NT2/D1 (cell line): Measurements from ENCODE around the gene FBXW10.
"Not testable (repeated sequence)": the region's sequence is repeated elsewhere in the genome, so short reads cannot be mapped to it uniquely, and the experiment has no call there.

Source experiments
- DNase-seq: peaks from one replicate; pipeline ENCODE4 v3.0.0-alpha.2; 2011; ENCODE audit warnings: low read depth, low spot score
- H3K27me3 ChIP-seq: 2 replicates; pipeline ENCODE4 v1.6.0; 2011; ENCODE audit warnings: mild to moderate bottlenecking; ENCODE audit not compliant: insufficient read length, insufficient read depth
- H3K36me3 ChIP-seq: 2 replicates; pipeline ENCODE4 v1.6.1; 2011; ENCODE audit warnings: mild to moderate bottlenecking, low read length, mixed read lengths; ENCODE audit not compliant: insufficient read depth, insufficient read length
- H3K4me1 ChIP-seq: 2 replicates; pipeline ENCODE4 v1.5.1; 2011; ENCODE audit not compliant: insufficient read depth, insufficient read length
- H3K4me3 ChIP-seq: 2 replicates; pipeline ENCODE4 v1.5.1; 2011; ENCODE audit warnings: low read depth; ENCODE audit not compliant: insufficient read length
- H3K9ac ChIP-seq: 2 replicates; pipeline ENCODE4 v1.6.0; 2011; ENCODE audit warnings: low read depth; ENCODE audit not compliant: insufficient read length
- H3K9me3 ChIP-seq: 2 replicates; pipeline ENCODE4 v1.5.1; 2011; ENCODE audit warnings: mild to moderate bottlenecking, low read length; ENCODE audit not compliant: insufficient read depth

FBXW10 gene

DNA sequence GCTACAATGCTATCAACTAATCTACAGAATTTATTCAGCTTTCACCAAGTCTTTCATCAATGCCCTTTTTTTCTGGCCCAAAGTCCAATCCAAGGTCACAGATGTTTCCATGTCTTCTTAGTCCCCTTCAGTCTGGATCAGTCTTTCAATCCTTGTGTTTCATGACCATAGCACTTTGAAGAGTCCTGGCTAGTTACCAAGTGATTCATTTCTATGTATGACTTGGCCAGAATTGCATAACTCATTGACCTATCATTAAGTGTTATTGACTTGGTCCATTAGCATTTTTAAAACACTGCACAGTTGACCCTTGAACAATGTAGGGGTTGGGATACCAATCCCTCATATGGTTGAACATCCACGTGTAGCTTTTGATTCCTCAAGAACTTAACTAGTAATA lies 11.4 kb upstream of the FBXW10 start:
- H3K9ac ChIP-seq, DNase-seq, H3K36me3 ChIP-seq: not testable (repeated sequence)

DNA sequence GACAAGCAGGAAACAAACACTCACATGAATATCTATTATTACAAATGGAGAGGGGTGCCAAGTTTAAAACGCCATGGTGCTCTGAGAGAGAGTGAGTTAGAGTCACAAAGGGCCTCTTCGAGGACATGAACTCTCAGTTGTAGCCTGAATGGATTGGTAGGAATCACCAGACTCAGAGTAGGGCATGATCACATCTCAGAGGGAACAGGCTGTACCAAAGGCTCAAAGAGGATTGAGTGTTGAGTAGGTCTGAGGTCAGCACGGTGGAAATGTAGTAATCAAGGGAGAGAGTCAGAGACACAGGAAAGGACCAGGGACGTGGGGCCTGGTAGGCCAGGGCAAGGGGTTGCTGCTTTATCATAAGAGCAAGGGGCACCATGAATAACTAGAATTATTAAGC lies 10.5 kb upstream of the FBXW10 start:
- H3K4me3 ChIP-seq, H3K9ac ChIP-seq, H3K9me3 ChIP-seq, DNase-seq, H3K4me1 ChIP-seq, H3K36me3 ChIP-seq, H3K27me3 ChIP-seq: not testable (repeated sequence)

More for the DNA sequence above, 11.4 kb upstream of the FBXW10 start:
- H3K4me3 ChIP-seq, H3K9me3 ChIP-seq, H3K27me3 ChIP-seq, H3K4me1 ChIP-seq: not testable (repeated sequence)

DNA sequence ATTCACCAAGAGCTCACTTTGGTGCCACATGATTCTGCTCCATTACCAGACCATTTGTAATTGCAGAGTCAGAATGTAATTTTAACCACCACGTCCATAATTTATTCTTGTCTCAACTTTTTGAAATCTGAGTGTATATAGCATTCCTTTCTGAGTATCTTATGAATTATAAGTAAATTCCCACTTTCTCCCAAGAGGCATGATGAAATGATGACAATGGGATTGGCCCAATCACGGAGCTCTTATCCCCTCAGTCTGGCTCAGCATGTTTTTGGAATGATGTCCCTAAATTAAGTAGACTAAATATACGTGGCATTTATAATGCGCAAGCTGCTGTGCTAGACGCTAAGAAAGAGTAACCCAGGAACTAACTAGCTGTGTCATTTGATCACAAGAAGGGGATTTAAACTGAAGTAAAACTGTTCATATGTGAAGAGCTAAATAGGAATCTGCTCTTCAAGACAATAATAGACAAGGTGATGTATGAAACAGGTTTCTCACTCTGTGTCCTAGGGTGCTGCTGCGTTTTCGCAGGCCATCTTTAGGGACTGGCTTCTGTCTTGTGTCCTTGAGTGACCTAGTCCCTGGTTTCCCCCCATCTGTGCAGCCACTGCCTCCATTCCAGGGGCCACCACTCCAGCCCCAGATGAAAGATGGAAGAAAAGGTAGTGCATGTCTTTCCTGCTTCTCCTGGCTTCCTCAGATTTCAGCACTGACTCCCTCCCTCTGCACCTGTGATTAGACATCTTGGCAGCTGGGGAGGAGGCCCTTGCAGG lies 4.0 kb upstream of the FBXW10 start:
- H3K9me3 ChIP-seq, H3K4me1 ChIP-seq, DNase-seq, H3K27me3 ChIP-seq, H3K36me3 ChIP-seq, H3K9ac ChIP-seq, H3K4me3 ChIP-seq: not testable (repeated sequence)

DNA sequence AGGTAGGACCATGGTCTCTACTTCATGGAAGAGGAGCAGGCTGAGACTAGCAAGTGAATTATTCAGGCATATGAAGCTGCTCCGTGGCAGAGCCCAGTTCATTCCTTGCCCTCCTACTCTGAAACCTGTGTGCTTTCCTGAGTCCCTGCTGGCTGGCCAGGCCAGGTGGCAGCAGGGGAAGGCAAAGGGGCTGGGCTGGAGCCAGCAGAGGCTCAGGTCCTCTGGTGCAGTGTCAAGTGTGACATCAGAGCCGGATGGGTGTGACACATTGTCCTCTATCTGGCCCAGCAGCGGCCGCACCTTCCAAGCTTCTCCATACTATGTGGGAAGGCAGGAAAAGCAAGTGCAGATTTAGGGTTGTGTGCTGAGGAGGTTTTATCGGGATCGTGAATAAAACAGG lies 2.6 kb upstream of the FBXW10 start:
- not testable (repeated sequence) for H3K4me1 ChIP-seq, DNase-seq, H3K9ac ChIP-seq, H3K27me3 ChIP-seq, H3K9me3 ChIP-seq, H3K36me3 ChIP-seq, H3K4me3 ChIP-seq

DNA sequence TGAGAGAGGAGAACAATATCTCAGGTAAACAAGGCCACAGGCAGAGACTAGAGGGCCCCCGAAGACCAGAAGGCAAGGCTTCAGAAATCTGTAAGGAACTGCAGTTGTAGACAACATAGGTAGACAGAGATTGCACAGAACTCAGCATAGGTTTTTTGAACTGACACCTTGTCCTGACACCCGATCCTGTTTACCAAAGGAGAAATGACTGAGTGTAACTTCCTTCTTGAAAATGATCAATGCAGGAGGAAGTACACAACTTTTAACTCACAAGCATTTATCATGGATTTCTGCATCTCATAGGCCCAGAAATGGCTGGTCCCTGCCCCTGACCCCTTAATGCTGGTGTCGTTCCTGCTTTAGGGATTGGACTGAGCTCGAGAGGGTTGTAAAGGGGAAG lies 872 bp downstream of the FBXW10 start:
- not testable (repeated sequence) for DNase-seq, H3K36me3 ChIP-seq, H3K4me3 ChIP-seq, H3K9me3 ChIP-seq, H3K4me1 ChIP-seq, H3K27me3 ChIP-seq, H3K9ac ChIP-seq

DNA sequence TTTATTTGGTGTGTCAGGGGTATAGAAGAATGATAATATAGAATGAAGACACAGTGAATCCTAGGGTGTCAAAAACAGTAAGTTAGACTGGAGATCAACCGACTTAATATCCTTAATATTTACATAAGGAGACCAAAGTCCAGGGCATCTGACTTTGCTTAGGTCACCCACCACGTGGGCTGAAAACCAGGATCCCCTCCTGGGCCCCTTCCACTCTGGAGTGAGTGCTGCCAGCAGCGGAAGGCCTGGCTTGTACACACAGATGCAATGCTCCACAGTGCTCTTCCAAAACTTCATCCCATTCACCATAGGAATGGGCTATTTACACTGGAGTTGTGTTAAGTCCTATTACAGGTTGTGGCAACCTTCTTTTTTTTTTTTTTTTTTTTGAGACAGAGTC lies 2.7 kb downstream of the FBXW10 start:
- H3K36me3 ChIP-seq, DNase-seq, H3K9me3 ChIP-seq, H3K4me1 ChIP-seq, H3K9ac ChIP-seq, H3K4me3 ChIP-seq, H3K27me3 ChIP-seq: not testable (repeated sequence)

DNA sequence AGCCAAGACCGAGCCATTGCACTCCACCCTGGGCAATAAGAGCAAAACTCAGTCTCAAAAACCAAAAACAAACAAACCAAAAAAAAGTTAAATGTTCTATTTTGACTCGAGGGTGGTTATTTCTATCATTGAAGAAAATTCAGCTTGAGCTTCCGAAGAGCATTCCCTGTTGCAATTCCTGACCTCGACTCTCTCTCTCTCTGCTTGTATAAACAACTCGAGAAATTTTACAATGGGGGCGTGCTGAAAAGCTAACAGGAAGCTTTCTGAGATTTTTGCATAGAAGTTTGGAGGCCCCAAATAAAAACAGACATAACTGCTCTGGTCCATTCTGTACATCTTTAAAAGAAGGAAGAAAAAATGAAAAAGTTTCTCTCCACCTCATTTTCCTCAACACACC lies 3.6 kb downstream of the FBXW10 start:
- H3K9ac ChIP-seq, H3K27me3 ChIP-seq, H3K9me3 ChIP-seq, H3K4me3 ChIP-seq, DNase-seq, H3K4me1 ChIP-seq, H3K36me3 ChIP-seq: not testable (repeated sequence)

DNA sequence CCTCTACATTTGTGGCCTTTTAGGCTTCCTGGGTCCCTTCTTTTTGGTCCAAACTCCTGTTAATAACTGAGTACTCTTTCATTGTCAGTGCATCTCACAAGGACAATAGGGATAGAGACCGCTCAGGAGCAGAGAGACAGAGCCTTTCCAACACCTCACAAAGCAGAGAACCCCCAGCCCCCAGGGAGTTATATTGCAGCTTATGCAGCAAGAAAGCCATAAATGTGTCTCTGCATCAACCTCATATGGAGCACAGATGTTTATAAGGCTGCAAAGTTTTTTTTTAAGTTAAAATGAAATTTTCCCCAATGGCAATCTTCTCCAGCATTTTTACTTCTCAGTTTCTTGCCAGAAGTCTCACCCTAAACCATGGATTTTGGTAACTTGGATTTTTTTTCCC lies 6.4 kb downstream of the FBXW10 start:
- H3K9ac ChIP-seq, H3K27me3 ChIP-seq, H3K9me3 ChIP-seq, H3K4me3 ChIP-seq, DNase-seq, H3K4me1 ChIP-seq, H3K36me3 ChIP-seq: not testable (repeated sequence)

DNA sequence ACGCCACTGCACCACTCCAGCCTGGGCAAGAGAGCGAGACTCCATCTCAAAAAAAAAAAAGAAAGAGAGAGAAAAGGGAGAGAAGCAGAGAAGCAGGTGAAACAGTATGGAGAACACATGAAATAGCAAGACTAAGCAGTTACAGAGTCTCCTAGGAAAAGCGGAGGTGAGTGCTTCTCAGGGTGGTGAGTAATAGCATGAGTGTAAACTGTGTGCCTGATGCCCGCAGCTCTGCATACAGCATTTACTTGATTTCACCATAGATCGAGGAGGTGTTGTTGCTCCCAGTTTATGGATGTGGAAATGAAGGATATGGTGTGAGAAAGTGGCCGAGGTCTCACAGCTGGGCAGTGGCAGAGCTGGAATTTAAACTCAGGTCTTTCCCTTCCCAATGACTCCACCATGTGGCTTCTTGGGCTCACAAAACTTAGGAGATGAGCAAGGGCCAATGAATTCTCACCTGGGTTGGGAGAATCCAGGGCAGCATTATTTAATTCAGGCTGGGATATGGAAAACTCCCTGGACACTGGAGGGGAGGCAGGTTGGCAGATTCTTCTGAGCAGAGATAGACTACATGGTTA lies 10.1 kb downstream of the FBXW10 start:
- not testable (repeated sequence) for H3K27me3 ChIP-seq, H3K4me1 ChIP-seq, H3K4me3 ChIP-seq, H3K9me3 ChIP-seq, H3K9ac ChIP-seq, DNase-seq, H3K36me3 ChIP-seq

DNA sequence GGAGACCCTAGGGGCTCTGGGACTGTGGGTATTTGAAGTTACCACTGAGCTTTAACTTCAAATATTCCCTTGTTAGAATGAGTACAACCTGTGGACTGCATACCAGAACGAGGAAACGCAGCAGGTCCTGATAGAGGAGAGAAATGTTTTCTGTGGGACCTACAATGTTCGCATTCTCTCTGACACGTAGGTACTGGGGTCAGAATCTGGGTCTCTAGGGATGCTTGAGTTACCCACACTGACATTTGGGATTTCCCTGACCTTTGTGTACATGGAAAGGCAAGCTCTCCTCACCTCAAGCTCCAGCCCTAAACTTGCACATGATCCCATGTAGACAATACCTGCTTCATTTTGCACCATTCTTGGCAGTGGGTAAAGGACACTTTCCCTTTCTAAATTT lies 12.1 kb downstream of the FBXW10 start:
- H3K4me1 ChIP-seq, H3K27me3 ChIP-seq, H3K36me3 ChIP-seq, H3K4me3 ChIP-seq, DNase-seq, H3K9ac ChIP-seq, H3K9me3 ChIP-seq: not testable (repeated sequence)

DNA sequence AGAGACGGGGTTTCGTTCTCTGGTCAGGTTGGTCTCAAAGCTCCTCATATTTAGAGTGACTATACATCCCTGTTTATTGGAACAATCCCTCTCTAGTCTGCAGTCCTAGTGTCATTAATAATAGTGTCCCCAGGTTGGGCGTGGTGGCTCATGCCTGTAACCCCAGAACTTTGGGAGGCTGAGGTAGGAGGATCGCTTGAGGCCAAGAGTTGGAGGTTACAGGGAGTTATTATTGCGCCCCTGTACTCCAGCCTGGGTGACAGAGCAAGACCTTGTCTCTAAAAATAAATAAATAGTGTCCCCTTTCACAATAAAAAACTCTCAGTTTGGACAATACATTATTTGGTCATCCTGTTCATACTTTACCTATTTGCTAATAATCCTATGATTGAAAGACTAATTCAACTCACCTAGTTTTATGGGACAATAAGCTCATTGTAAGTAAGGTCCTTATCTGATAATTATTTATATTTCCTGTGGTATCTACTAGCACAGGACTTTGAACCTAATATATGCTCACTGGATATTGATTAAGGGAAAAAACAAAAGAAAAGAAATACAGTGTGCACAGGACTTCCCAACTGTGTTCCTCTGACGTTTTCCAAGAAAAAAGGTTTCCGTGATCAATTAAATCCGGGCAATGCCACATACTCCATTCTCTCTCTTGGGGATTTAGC lies 13.7 kb downstream of the FBXW10 start:
- not testable (repeated sequence) for H3K9ac ChIP-seq, DNase-seq, H3K9me3 ChIP-seq, H3K36me3 ChIP-seq, H3K27me3 ChIP-seq, H3K4me1 ChIP-seq, H3K4me3 ChIP-seq

DNA sequence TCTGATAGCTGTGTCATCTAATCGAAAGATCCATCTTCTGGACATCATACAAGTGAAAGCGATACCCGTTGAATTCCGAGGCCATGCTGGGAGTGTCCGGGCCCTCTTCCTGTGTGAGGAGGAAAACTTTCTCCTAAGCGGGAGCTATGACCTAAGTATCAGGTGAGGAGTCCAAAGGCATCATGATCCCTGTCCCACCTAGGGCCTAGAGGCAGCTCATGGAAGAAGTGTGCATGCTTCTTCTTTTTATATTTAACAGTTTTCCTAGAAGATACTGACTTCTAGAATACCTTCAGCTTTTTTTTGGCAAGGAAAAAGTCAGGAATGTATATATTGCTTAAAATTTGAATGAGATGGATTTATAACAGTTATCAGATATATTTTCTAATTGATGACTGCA lies 14.5 kb downstream of the FBXW10 start:
- H3K4me3 ChIP-seq, H3K4me1 ChIP-seq, H3K9me3 ChIP-seq, DNase-seq, H3K27me3 ChIP-seq, H3K36me3 ChIP-seq, H3K9ac ChIP-seq: not testable (repeated sequence)
